GM12864 (cell line): ENCODE measurements around the gene KRCC1.
"Not testable (repeated sequence)": the region's sequence is repeated elsewhere in the genome, so short reads cannot be mapped to it uniquely, and the experiment has no call there.

ENCODE experiments used
- DNase-seq: peaks from one replicate; pipeline ENCODE4 v3.0.0-alpha.2; 2011; ENCODE audit warnings: low read depth
- H3K4me3 ChIP-seq: 2 replicates; pipeline ENCODE4 v1.5.1; 2011; ENCODE audit warnings: mild to moderate bottlenecking, low read depth, low read length, control low read depth
- TF ChIP-seq, protein P1 (sequence below): IDR thresholded peaks from 2 replicates; pipeline ENCODE4 v1.5.1; 2011; ENCODE audit warnings: low read depth, mild to moderate bottlenecking, moderate library complexity, low read length, control low read depth, inconsistent platforms; ENCODE audit errors: missing control alignments

KRCC1 gene

DNA sequence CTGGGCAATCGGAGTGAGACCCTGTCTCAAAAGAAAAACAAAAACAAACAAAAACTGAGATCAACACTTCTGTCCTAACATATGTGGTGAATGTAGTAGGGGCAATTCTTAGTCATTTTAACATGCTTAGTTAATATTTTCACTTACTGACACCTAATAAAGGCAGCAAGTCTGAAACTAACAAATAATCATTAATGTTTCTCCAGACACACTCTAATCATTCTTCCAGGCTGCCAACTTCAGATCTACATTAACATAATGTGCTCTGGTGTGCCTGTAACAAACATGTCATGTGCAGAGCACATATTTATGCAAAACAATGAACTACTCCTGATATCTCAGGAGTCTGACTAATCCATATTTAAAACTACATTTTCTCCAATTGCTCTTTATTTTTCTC is 6.0 kb downstream of the KRCC1 start:
- DNase-seq, result no peak
- H3K4me3 ChIP-seq, result no peak overlapping the region
- TF ChIP-seq, protein P1, sequence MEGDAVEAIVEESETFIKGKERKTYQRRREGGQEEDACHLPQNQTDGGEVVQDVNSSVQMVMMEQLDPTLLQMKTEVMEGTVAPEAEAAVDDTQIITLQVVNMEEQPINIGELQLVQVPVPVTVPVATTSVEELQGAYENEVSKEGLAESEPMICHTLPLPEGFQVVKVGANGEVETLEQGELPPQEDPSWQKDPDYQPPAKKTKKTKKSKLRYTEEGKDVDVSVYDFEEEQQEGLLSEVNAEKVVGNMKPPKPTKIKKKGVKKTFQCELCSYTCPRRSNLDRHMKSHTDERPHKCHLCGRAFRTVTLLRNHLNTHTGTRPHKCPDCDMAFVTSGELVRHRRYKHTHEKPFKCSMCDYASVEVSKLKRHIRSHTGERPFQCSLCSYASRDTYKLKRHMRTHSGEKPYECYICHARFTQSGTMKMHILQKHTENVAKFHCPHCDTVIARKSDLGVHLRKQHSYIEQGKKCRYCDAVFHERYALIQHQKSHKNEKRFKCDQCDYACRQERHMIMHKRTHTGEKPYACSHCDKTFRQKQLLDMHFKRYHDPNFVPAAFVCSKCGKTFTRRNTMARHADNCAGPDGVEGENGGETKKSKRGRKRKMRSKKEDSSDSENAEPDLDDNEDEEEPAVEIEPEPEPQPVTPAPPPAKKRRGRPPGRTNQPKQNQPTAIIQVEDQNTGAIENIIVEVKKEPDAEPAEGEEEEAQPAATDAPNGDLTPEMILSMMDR, result no peak

DNA sequence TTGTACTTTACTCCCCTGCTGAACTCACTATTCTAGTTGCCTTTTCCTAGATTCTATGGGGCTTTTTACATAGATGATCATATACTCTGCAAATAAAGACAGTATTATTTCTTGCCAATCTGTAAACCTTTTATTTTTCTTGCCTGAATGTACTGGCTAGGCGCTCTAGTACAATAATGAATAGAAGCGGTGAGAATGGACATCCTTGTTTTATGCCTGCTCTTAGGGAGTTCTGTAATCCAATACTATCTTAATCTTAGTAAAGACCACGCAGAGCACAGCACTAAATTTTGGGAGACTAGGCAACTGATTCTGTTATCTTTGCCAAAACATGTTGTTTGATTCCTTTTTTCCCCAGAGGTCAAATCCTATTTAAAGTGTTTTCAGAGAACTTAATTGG is 7.0 kb downstream of the KRCC1 start:
- H3K4me3 ChIP-seq, result no peak overlapping the region
- TF ChIP-seq, protein P1, result no peak
- no peak for DNase-seq

DNA sequence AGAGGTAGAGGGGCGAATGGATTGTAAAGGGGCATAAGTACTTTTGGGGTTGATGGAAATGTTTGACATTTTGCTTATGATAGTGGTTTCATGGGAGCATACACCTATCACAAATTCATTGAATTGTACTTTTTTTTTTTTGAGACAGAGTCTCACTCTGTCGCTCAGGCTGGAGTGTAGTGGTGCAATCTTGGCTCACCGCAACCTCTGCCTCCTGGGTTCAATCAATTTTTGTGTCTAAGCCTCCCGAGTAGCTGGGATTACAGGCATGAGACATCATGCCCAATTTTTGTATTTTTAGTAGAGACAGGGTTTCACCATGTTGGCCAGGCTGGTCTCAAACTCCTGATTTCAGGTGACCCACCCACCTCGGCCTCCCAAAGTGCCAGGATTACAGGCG is 10.0 kb downstream of the KRCC1 start:
- DNase-seq, H3K4me3 ChIP-seq: not testable (repeated sequence)

DNA sequence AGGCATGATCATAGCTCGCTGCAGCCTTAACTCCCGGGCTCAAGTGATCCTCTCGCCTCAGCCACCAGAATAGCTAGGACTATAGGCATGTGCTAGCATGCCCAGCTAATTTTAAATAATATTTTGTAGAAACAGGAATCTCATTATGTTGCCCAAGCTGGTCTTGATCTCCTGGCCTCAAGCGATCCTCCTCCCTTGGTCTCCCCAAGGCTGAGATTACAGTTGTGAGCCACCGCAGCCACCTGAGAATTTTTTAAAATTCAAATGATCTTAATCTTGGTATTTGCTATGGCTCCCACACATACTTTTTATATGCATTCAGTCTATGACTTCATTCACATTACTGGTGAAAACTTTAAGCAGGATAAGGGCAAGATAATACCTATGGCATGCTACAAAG is 13.1 kb downstream of the KRCC1 start:
- DNase-seq, result no peak
- H3K4me3 ChIP-seq, result no peak overlapping the region
- TF ChIP-seq, protein P1, result no peak

DNA sequence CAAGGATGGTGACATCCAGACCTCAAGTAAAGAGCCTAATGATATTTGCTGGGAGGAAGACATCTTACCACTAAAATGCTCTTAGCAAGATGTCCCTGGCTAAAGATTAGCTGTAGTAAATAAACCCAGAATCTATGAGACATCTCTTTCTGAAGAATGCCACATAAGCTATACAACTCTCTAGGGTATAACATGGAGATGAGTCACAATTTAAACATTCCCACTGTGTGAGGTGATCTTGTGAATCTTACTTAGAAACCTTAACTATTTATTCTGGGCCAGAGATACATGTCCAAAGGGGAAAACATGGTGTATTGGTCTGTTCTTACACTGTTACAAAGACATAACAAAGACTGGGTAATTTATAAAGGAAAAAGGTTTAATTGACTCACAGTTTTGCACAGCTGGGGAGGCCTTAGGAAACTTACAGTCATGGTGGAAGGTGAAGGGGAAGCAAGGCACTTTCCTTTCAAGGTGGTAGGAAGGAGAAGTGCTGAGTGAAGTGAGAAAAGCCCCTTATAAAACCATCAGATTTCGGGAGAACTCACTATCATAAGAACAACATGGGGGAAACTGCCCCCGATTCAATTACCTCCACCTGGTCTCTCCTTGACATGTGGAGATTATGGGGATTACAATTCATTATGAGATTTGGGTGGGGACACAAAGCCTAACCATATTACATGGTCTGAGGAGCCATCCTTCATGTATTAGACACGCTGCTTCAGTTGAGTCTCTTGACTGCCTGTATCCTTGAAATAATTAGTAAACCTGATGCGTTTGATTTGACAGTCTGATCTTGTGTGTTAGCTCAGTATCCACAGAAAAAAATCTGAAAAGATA is 17.1 kb downstream of the KRCC1 start:
- H3K4me3 ChIP-seq, result no peak overlapping the region
- TF ChIP-seq, protein P1, result no peak
- no peak for DNase-seq

DNA sequence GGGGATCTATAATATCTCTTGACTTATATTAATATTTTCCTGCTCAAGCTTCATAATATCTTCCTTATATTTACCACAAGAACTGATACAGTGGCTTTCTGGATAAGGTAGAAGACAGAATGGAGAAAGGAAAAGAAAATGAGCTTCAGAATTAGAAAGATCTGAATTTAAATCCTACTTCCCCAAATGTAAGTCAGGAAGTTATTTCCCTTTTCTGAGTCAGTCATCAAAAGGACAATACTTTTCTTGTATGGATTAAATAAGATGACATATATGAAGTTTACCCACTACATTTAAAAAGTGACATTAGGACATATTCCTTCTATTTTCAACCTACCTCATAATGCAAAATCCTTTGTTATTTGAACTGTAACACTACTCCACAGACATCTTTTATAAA is 19.0 kb downstream of the KRCC1 start:
- TF ChIP-seq, protein P1, result no peak
- no peak overlapping the region for H3K4me3 ChIP-seq
- no peak for DNase-seq

DNA sequence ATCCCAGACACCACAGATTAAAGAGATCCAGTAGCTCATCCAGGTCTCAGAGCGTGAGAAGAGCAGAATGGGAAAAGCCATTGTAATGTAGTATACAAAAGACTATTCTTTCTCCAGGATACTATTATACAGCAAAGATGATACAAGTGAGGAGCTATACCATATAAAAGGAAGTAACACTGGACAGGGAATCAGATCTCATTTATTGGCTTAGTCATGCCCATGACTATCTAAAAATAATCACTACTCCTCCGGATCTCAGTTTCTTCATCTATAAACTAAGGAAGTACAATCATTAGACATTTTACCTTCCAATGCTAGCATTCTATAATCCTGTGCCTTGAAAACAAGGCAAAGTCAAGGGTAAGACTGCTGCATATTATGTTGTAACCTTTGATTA is 19.4 kb downstream of the KRCC1 start:
- no peak overlapping the region for H3K4me3 ChIP-seq
- no peak for DNase-seq
- TF ChIP-seq, protein P1, result no peak
